ENCODE data around the gene GPC4. TPM values are rescaled to one million over a fixed set of nuclear protein-coding genes. Genes with fewer than 3 reads are reported as not detected.

Gene GPC4
- total and polyA plus RNA-seq, 4 donors = 0.23 to 1.3 (median 0.71) TPM

GRCh38 chrX:133306316-133306715 is 109.0 kb downstream of the GPC4 start:
- no peak for DNase-seq (ENCODE audit: low spot score)
- 69% methylated on average over 3 of the region's 3 CpGs for WGBS
- no peaks in the 10 kb centered on the region for H3K9me3 ChIP-seq (ENCODE audit: control insufficient read depth in 4 of 4, low read length in 3 of 4)
- H3K27ac ChIP-seq (ENCODE audit: low read depth in 1 of 2, low read length in 2 of 2) = no peak overlapping the region
- no peaks in the 10 kb centered on the region for H3K36me3 ChIP-seq (ENCODE audit: control insufficient read depth in 4 of 4, insufficient read depth in 3 of 4, low read depth in 1 of 4, low read length in 3 of 4)
- peaks cover 0 to 3% (median 0%) of the 10 kb centered on the region in 4 donors for H3K27me3 ChIP-seq (ENCODE audit: control insufficient read depth in 4 of 4, insufficient read depth in 4 of 4, low read length in 3 of 4)
- no peak overlapping the region for H3K4me3 ChIP-seq (ENCODE audit: low read depth in 1 of 3, low read length in 3 of 3)
- no peaks in the 10 kb centered on the region for H3K4me1 ChIP-seq (ENCODE audit: control insufficient read depth in 4 of 4, insufficient read depth in 4 of 4, low read length in 3 of 4)
- TF ChIP-seq YY1 (IDR thresholded peaks at IDR 0.05) (no peak), CTCF (IDR thresholded peaks at IDR 0.05; ENCODE audit: low read depth, low read length, missing input control) (no peak)
- H3K9ac ChIP-seq (ENCODE audit: low read depth in 1 of 2, low read length in 2 of 2) = no peak overlapping the region

GRCh38 chrX:133305348-133305747 is 109.9 kb downstream of the GPC4 start:
- no peak for TF ChIP-seq CTCF (IDR thresholded peaks at IDR 0.05; ENCODE audit: low read depth, low read length, missing input control)
- no peak for TF ChIP-seq NR2F2 (IDR thresholded peaks at IDR 0.05)
- TF ChIP-seq ATF3 (IDR thresholded peaks at IDR 0.05) = no peak
- TF ChIP-seq YY1 (IDR thresholded peaks at IDR 0.05) = no peak
- no peak for TF ChIP-seq JUND (IDR thresholded peaks at IDR 0.05)
- TF ChIP-seq FOXA1 (IDR thresholded peaks at IDR 0.05) = no peak
- TF ChIP-seq EGR1 (IDR thresholded peaks at IDR 0.05; ENCODE audit: low read depth in 2 of 2) = no peak
- TF ChIP-seq, protein P1, sequence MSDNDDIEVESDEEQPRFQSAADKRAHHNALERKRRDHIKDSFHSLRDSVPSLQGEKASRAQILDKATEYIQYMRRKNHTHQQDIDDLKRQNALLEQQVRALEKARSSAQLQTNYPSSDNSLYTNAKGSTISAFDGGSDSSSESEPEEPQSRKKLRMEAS (IDR thresholded peaks at IDR 0.05) = no peak
- TF ChIP-seq HNF4G (IDR thresholded peaks at IDR 0.05) = no peak
- TF ChIP-seq GABPA (IDR thresholded peaks at IDR 0.05 in 1 of 2, conservative IDR thresholded peaks at IDR 0.05 in 1 of 2) = no peak
- no peak for TF ChIP-seq SP1 (IDR thresholded peaks at IDR 0.05)
- no peak for TF ChIP-seq TAF1 (conservative IDR thresholded peaks at IDR 0.05)
- TF ChIP-seq REST (IDR thresholded peaks at IDR 0.05) = no peak
- no peak for TF ChIP-seq RXRA (IDR thresholded peaks at IDR 0.05)
- TF ChIP-seq, protein P2, sequence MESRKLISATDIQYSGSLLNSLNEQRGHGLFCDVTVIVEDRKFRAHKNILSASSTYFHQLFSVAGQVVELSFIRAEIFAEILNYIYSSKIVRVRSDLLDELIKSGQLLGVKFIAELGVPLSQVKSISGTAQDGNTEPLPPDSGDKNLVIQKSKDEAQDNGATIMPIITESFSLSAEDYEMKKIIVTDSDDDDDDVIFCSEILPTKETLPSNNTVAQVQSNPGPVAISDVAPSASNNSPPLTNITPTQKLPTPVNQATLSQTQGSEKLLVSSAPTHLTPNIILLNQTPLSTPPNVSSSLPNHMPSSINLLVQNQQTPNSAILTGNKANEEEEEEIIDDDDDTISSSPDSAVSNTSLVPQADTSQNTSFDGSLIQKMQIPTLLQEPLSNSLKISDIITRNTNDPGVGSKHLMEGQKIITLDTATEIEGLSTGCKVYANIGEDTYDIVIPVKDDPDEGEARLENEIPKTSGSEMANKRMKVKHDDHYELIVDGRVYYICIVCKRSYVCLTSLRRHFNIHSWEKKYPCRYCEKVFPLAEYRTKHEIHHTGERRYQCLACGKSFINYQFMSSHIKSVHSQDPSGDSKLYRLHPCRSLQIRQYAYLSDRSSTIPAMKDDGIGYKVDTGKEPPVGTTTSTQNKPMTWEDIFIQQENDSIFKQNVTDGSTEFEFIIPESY (IDR thresholded peaks at IDR 0.05) = no peak
- TF ChIP-seq FOXA2 (IDR thresholded peaks at IDR 0.05) = no peak
- no peak for TF ChIP-seq HNF4A (conservative IDR thresholded peaks at IDR 0.05)
- no peak for TF ChIP-seq RAD21 (IDR thresholded peaks at IDR 0.05)
- H3K27me3 ChIP-seq (ENCODE audit: control insufficient read depth in 4 of 4, insufficient read depth in 4 of 4, low read length in 3 of 4) = no peaks in the 10 kb centered on the region

More at GRCh38 chrX:133305348-133305747, 109.9 kb downstream of the GPC4 start:
- Histone ChIP-seq H3K4me3 (ENCODE audit: low read depth in 1 of 3, low read length in 3 of 3) (no peak overlapping the region), H3K4me1 (ENCODE audit: control insufficient read depth in 4 of 4, insufficient read depth in 4 of 4, low read length in 3 of 4) (no peaks in the 10 kb centered on the region), H3K9ac (ENCODE audit: low read depth in 1 of 2, low read length in 2 of 2) (no peak overlapping the region), H3K36me3 (ENCODE audit: control insufficient read depth in 4 of 4, insufficient read depth in 3 of 4, low read depth in 1 of 4, low read length in 3 of 4) (no peaks in the 10 kb centered on the region), H3K27ac (ENCODE audit: low read depth in 1 of 2, low read length in 2 of 2) (no peak overlapping the region), H3K9me3 (ENCODE audit: control insufficient read depth in 4 of 4, low read length in 3 of 4) (no peaks in the 10 kb centered on the region)
- DNase-seq (ENCODE audit: low spot score) = no peak
